GM23248 (cell line): Measurements from ENCODE around the gene BHMT. TPM values are rescaled to one million over a fixed set of nuclear protein-coding genes. Genes with fewer than 3 reads are reported as not detected.
A peak's percentile ranks its signal among the peaks of the same experiment; 100 is the strongest.

Experiments
- DNase-seq: peaks from one replicate; pipeline ENCODE4 v3.0.0-alpha.2; 2015
- H2AFZ ChIP-seq: fragments of 200-600 bp; sonication (generic); 2 replicates; pipeline ENCODE4 v1.6.1; 2016; ENCODE audit warnings: antibody characterized with exemption
- H3F3A ChIP-seq: fragments of 200-600 bp; sonication (generic); 2 replicates; pipeline ENCODE4 v1.6.1; 2016; ENCODE audit warnings: mild to moderate bottlenecking, antibody characterized with exemption, mixed run types; ENCODE audit not compliant: insufficient read depth
- H3K27ac ChIP-seq: fragments of 200-600 bp; sonication (generic); 2 replicates; pipeline ENCODE4 v1.5.1; 2016; ENCODE audit warnings: mild to moderate bottlenecking
- H3K27me3 ChIP-seq: fragments of 200-600 bp; sonication (generic); replicated peaks from 2 replicates; pipeline ENCODE4 v1.6.1; 2016; ENCODE audit warnings: mild to moderate bottlenecking; ENCODE audit not compliant: insufficient read depth
- H3K36me3 ChIP-seq: fragments of 200-600 bp; sonication (generic); 2 replicates; pipeline ENCODE4 v1.6.1; 2016; ENCODE audit warnings: low read depth, mild to moderate bottlenecking
- H3K4me1 ChIP-seq: fragments of 200-600 bp; sonication (generic); 2 replicates; pipeline ENCODE4 v1.6.1; 2016; ENCODE audit warnings: mild to moderate bottlenecking; ENCODE audit not compliant: insufficient read depth
- H3K4me2 ChIP-seq: fragments of 200-600 bp; sonication (generic); one replicate; pipeline ENCODE4 v1.6.1; 2016; ENCODE audit warnings: mild to moderate bottlenecking; ENCODE audit not compliant: unreplicated experiment
- H3K4me3 ChIP-seq: fragments of 200-600 bp; sonication (generic); 2 replicates; pipeline ENCODE4 v1.5.1; 2016; ENCODE audit warnings: mild to moderate bottlenecking
- H3K79me2 ChIP-seq: fragments of 200-600 bp; sonication (generic); 2 replicates; pipeline ENCODE4 v1.6.1; 2016; ENCODE audit warnings: mild to moderate bottlenecking; ENCODE audit not compliant: insufficient read depth
- H3K9ac ChIP-seq: fragments of 200-600 bp; sonication (generic); 2 replicates; pipeline ENCODE4 v1.6.1; 2016; ENCODE audit warnings: mild to moderate bottlenecking
- H3K9me2 ChIP-seq: fragments of 200-600 bp; sonication (generic); 2 replicates; pipeline ENCODE4 v1.6.1; 2016; ENCODE audit warnings: mixed run types, mild to moderate bottlenecking, moderate library complexity; ENCODE audit not compliant: insufficient read depth
- H3K9me3 ChIP-seq: fragments of 200-600 bp; sonication (generic); one replicate; pipeline ENCODE4 v1.6.1; 2017; ENCODE audit warnings: low read depth
- H4K20me1 ChIP-seq: fragments of 200-600 bp; sonication (generic); 2 replicates; pipeline ENCODE4 v1.6.0; 2016; ENCODE audit not compliant: insufficient read depth
- EZH2 ChIP-seq: fragments of 200-600 bp; sonication (generic); IDR thresholded peaks from 2 replicates; pipeline ENCODE4 v1.6.1; 2018; ENCODE audit warnings: antibody characterized with exemption, mild to moderate bottlenecking; ENCODE audit not compliant: insufficient read depth, poor library complexity, severe bottlenecking
- EZH2phosphoT487 ChIP-seq: fragments of 200-600 bp; sonication (generic); IDR thresholded peaks from 2 replicates; pipeline ENCODE4 v1.6.1; 2018; ENCODE audit warnings: antibody characterized with exemption, moderate library complexity, mild to moderate bottlenecking, low read depth; ENCODE audit not compliant: insufficient read depth
- WGBS, 2 experiments: methylation state at CpG; one replicate each; pipeline ENCODE4 v1.1.6; 2015 to 2017; ENCODE audit warnings: low lambda C conversion rate in 2 of 2, low coverage in 1 of 2; ENCODE audit errors: missing lambda C conversion rate in 2 of 2; 5-methylcytosine and 5-hydroxymethylcytosine counted together
- in situ Hi-C: fragments of 300-500 bp; cut with MboI; formaldehyde crosslinking; loops from 2 replicates; pipeline ENCODE4 v1.15.0; 2020
- polyA plus RNA-seq: library from polyadenylated mRNA; unstranded; fragments of >200 nt; fragmentation: Nextera tagmentation; extraction: Ambion mirVana; gene quantifications from 2 replicates; pipeline ENCODE4 v1.2.1, GENCODE V29; 2016
- total RNA-seq: library from RNA; depleted of rRNA; stranded (reverse); fragments of >200 nt; shearing (Covaris generic); gene quantifications from 2 replicates; pipeline ENCODE4 v1.2.3, GENCODE V29; 2014; rRNA removed

Gene BHMT, protein sequence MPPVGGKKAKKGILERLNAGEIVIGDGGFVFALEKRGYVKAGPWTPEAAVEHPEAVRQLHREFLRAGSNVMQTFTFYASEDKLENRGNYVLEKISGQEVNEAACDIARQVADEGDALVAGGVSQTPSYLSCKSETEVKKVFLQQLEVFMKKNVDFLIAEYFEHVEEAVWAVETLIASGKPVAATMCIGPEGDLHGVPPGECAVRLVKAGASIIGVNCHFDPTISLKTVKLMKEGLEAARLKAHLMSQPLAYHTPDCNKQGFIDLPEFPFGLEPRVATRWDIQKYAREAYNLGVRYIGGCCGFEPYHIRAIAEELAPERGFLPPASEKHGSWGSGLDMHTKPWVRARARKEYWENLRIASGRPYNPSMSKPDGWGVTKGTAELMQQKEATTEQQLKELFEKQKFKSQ
- total RNA-seq (not detected in 2 replicates), polyA plus RNA-seq (not detected in 2 replicates)

DNA sequence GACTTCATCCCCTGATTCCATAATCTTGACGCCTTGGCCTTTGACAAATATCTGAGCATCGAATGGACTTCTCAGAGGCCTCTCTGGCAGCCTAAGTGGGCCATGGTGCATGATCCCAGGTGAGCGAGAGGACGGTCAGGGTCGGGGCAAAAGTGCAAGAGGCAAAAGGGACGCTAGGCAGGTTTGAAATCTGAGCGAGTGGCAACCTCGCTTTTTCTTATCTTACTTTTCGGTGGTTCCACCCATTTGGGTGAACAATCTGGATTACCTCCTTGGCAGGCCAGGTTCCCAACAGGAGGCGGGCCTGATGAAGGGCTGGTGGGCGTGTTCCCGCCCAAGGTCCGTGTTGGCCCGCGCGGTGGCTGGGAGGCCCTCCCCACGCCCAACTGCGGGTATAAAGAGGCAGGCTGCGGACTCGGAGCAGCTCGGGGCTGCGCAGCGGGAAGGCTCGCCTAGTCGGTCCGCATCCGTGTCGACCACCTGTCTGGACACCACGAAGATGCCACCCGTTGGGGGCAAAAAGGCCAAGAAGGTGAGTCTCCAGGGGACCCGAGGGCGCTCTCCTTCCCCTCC lies at the start of gene BHMT:
Gene BHMT (plus strand): TSS at position 423 of the 573 bp plus-strand sequence. CDS start 77 bp downstream, at position 500.
- Histone ChIP-seq H3K36me3 (no peaks in the 10 kb centered on the region), H3K27me3 (peaks cover 25% of the 10 kb centered on the region), H2AFZ (peak within 1 kb of the TSS; percentile 11; the same call in 1 of the 2 replicates), H3K9ac (no peak within 1 kb of the TSS), H3K9me3 (no peaks in the 10 kb centered on the region), H3K4me2 (peak within 1 kb of the TSS; percentile 25), H3F3A (0 out of 2 replicates have a peak, but pooled peaks cover 6% of the 10 kb centered on the region), H4K20me1 (no peaks in the 10 kb centered on the region), H3K9me2 (no peaks in the 10 kb centered on the region), H3K4me3 (0 out of 2 replicates have a peak within 1 kb of the TSS, but pooled peaks have one; percentile 27), H3K79me2 (no peaks in the 10 kb centered on the region), H3K4me1 (no peaks in the 10 kb centered on the region), H3K27ac (no peak within 1 kb of the TSS)
- WGBS, 2 experiments: 47 to 49% methylated on average over 30 to 32 of the region's 32 CpGs
- in situ Hi-C loops: no loop called here
- no peak for DNase-seq
- TF ChIP-seq EZH2 (no peak), EZH2phosphoT487 (no peak)

DNA sequence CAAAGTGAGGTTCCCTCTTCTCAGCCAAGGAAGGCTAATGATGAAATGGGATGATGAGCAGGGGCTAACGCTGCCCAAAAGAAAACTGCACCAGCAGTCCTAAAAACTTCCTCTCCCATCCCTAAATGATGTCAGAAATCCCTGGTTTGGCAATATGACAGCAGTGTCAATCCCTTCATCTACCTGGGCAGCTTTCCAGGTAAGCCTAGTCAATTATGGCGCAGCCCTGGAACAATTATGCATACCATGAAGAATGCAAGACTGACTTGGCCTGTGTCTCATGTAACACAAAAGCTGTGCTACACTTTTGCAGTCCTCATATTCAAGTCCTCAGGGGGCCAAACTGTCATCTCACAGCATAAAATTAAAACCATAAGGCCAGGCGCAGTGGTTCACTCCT lies 49.2 kb upstream of the BHMT start:
- Histone ChIP-seq H3K9me2 (no peaks in the 10 kb centered on the region), H3K27ac (no peak overlapping the region), H4K20me1 (no peaks in the 10 kb centered on the region), H3K4me3 (no peak overlapping the region), H3K9me3 (no peaks in the 10 kb centered on the region), H2AFZ (no peak overlapping the region), H3K27me3 (no peaks in the 10 kb centered on the region), H3K79me2 (no peaks in the 10 kb centered on the region), H3K4me1 (no peaks in the 10 kb centered on the region), H3K36me3 (no peaks in the 10 kb centered on the region), H3F3A (no peaks in the 10 kb centered on the region), H3K4me2 (no peak overlapping the region), H3K9ac (no peak overlapping the region)
- no peak for TF ChIP-seq EZH2phosphoT487
- no peak for TF ChIP-seq EZH2
- WGBS, 2 experiments: 81 to 82% methylated on average over 3 of the region's 3 CpGs
- in situ Hi-C loops: no loop called here
- DNase-seq: no peak

- Histone ChIP-seq H3F3A (peaks cover 12% of the 10 kb centered on the region; the same call in 1 of the 2 replicates), H3K9me3 (no peaks in the 10 kb centered on the region), H2AFZ (peak within 1 kb of the TSS; percentile 92), H3K4me2 (peak within 1 kb of the TSS; percentile 49), H3K4me1 (no peaks in the 10 kb centered on the region), H3K79me2 (no peaks in the 10 kb centered on the region), H3K9ac (peak within 1 kb of the TSS; percentile 68), H3K4me3 (peak within 1 kb of the TSS; percentile 63), H3K27me3 (no peaks in the 10 kb centered on the region), H3K9me2 (no peaks in the 10 kb centered on the region), H3K36me3 (no peaks in the 10 kb centered on the region), H4K20me1 (no peaks in the 10 kb centered on the region), H3K27ac (peak within 1 kb of the TSS; percentile 29)
- 3 to 4% methylated on average over 47 to 70 of the region's 79 CpGs for WGBS, 2 experiments
- in situ Hi-C loops: no loop called here
- DNase-seq: peak; percentile 87
- TF ChIP-seq EZH2phosphoT487: no peak
- no peak for TF ChIP-seq EZH2
Observed at GRCh38 chr5:79069488-79070349, 41.9 kb upstream of the BHMT start, which contains the start of the genes BHMT2 and DMGDH. Gene BHMT2, plus strand, starts transcription at chr5:79069767. Its CDS starts 16 bp downstream, at chr5:79069783. Gene DMGDH, minus strand, starts transcription at chr5:79069674. Its CDS starts 54 bp downstream, at chr5:79069620.

DNA sequence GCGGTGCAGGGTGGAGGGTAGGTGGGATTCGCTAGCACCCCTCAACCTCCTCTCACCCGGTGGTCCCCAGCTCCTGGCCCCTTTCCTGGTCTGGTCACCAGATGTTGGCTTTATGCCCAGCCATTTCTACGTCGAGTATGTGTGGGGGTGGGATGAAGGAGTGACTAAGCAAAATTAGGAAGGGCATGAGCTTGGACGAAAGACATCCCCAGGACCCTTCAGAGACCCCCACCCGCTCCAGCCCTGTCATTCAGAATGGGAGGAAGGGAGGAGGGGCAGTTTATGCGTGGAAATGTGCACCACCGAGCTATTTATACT lies 41.3 kb upstream of the BHMT start:
- TF ChIP-seq EZH2phosphoT487 (no peak), EZH2 (no peak)
- H3K9ac ChIP-seq: peak overlapping the region; percentile 68
- no peaks in the 10 kb centered on the region for H3K9me3 ChIP-seq
- no peaks in the 10 kb centered on the region for H3K36me3 ChIP-seq
- DNase-seq: peak; percentile 59
- H3K4me1 ChIP-seq: no peaks in the 10 kb centered on the region
- in situ Hi-C loops: no loop called here
- H3F3A ChIP-seq: peaks cover 12% of the 10 kb centered on the region; the same call in 1 of the 2 replicates
- peak overlapping the region; percentile 63 for H3K4me3 ChIP-seq
- H3K9me2 ChIP-seq: no peaks in the 10 kb centered on the region
- peak overlapping the region; percentile 29 for H3K27ac ChIP-seq
- whole genome bisulfite sequencing, 2 experiments: 8 to 9% methylated on average over 9 of the region's 9 CpGs
- H2AFZ ChIP-seq: peak overlapping the region; percentile 92
- H3K27me3 ChIP-seq: no peaks in the 10 kb centered on the region
- no peaks in the 10 kb centered on the region for H4K20me1 ChIP-seq
- no peaks in the 10 kb centered on the region for H3K79me2 ChIP-seq
- H3K4me2 ChIP-seq: peak overlapping the region; percentile 49
